ENCODE measurements around the gene ACOT12. TPM values are rescaled to one million over a fixed set of nuclear protein-coding genes. Genes with fewer than 3 reads are reported as not detected.

The ACOT12 gene
- polyA plus RNA-seq, 3 donors: not detected

- no peak overlapping the region for H3K27ac ChIP-seq (ENCODE audit: low read depth, low read length)
- WGBS, 3 donors: 18 to 57% (median 46%) methylated on average over 2 of the region's 2 CpGs
Measured at GRCh38 chr5:81402192-81402930, 8.4 kb upstream of the ACOT12 start.

- 82 to 83% (median 82%) methylated on average over 11 of the region's 11 CpGs for WGBS, 3 donors
Measured at GRCh38 chr5:81401266-81401665, 7.3 kb upstream of the ACOT12 start.

GRCh38 chr5:81400375-81400774 is 6.4 kb upstream of the ACOT12 start:
- WGBS, 3 donors: 29 to 61% (median 41%) methylated on average over 2 of the region's 2 CpGs
- H3K27ac ChIP-seq (ENCODE audit: low read depth, low read length): no peak overlapping the region

More at GRCh38 chr5:81401266-81401665, 7.3 kb upstream of the ACOT12 start:
- no peak overlapping the region for H3K27ac ChIP-seq (ENCODE audit: low read depth, low read length)

GRCh38 chr5:81398741-81399140 is 4.8 kb upstream of the ACOT12 start:
- H3K27ac ChIP-seq (ENCODE audit: low read depth, low read length): no peak overlapping the region
- WGBS, 3 donors: 58 to 76% (median 60%) methylated on average over 4 of the region's 4 CpGs

GRCh38 chr5:81397176-81397575 is 3.2 kb upstream of the ACOT12 start:
- 4 to 15% (median 8%) methylated on average over 3 of the region's 3 CpGs for WGBS, 3 donors

GRCh38 chr5:81395262-81395661 is 1.3 kb upstream of the ACOT12 start:
- WGBS, 3 donors: 56 to 77% (median 72%) methylated on average over 3 of the region's 3 CpGs
- H3K27ac ChIP-seq (ENCODE audit: low read depth, low read length): no peak overlapping the region

More at GRCh38 chr5:81397176-81397575, 3.2 kb upstream of the ACOT12 start:
- no peak overlapping the region for H3K27ac ChIP-seq (ENCODE audit: low read depth, low read length)

GRCh38 chr5:81393430-81393782 is 528 bp downstream of the ACOT12 start:
- 23 to 30% (median 29%) methylated on average over 10 of the region's 10 CpGs for WGBS, 3 donors

GRCh38 chr5:81389025-81389424 is 4.9 kb downstream of the ACOT12 start:
- no peak overlapping the region for H3K27ac ChIP-seq (ENCODE audit: low read depth, low read length)

More at GRCh38 chr5:81393430-81393782, 528 bp downstream of the ACOT12 start:
- no peak overlapping the region for H3K27ac ChIP-seq (ENCODE audit: low read depth, low read length)

- WGBS, 3 donors: 84 to 92% (median 91%) methylated on average over 4 of the region's 4 CpGs
- H3K27ac ChIP-seq (ENCODE audit: low read depth, low read length): no peak overlapping the region
Measured at GRCh38 chr5:81388169-81388568, 5.8 kb downstream of the ACOT12 start.

- no peak overlapping the region for H3K27ac ChIP-seq (ENCODE audit: low read depth, low read length)
- 83 to 98% (median 93%) methylated on average over 2 of the region's 2 CpGs for WGBS, 3 donors
Measured at GRCh38 chr5:81383867-81384266, 10.1 kb downstream of the ACOT12 start.

- H3K27ac ChIP-seq (ENCODE audit: low read depth, low read length): no peak overlapping the region
- WGBS, 3 donors: 96 to 100% (median 98%) methylated on average over 2 of the region's 2 CpGs
Measured at GRCh38 chr5:81371354-81371876, 22.5 kb downstream of the ACOT12 start.

- H3K27ac ChIP-seq (ENCODE audit: low read depth, low read length): no peak overlapping the region
Measured at GRCh38 chr5:81370912-81371311, 23.0 kb downstream of the ACOT12 start.

GRCh38 chr5:81365541-81365940 is 28.4 kb downstream of the ACOT12 start:
- H3K27ac ChIP-seq (ENCODE audit: low read depth, low read length): no peak overlapping the region
- WGBS, 3 donors: 93 to 94% (median 93%) methylated on average over 5 of the region's 5 CpGs

- no peak overlapping the region for H3K27ac ChIP-seq (ENCODE audit: low read depth, low read length)
- WGBS, 3 donors: 37 to 64% (median 64%) methylated on average over 4 of the region's 4 CpGs
Measured at GRCh38 chr5:81363093-81363871, 30.7 kb downstream of the ACOT12 start.

GRCh38 chr5:81361600-81361999 is 32.3 kb downstream of the ACOT12 start:
- no peak overlapping the region for H3K27ac ChIP-seq (ENCODE audit: low read depth, low read length)
- WGBS, 3 donors: 93 to 97% (median 95%) methylated on average over 2 of the region's 2 CpGs

GRCh38 chr5:81360640-81361039 is 33.3 kb downstream of the ACOT12 start:
- no peak overlapping the region for H3K27ac ChIP-seq (ENCODE audit: low read depth, low read length)
- 85 to 95% (median 90%) methylated on average over 4 of the region's 4 CpGs for WGBS, 3 donors

GRCh38 chr5:81359881-81360280 is 34.1 kb downstream of the ACOT12 start:
- H3K27ac ChIP-seq (ENCODE audit: low read depth, low read length): no peak overlapping the region
- 80 to 82% (median 81%) methylated on average over 2 of the region's 2 CpGs for WGBS, 3 donors

GRCh38 chr5:81359108-81359507 is 34.8 kb downstream of the ACOT12 start:
- 40 to 50% (median 46%) methylated on average over 5 of the region's 5 CpGs for WGBS, 3 donors
- H3K27ac ChIP-seq (ENCODE audit: low read depth, low read length): no peak overlapping the region
